HG03066 (cell line): Measurements from ENCODE around the gene MYO19.
"Not testable (repeated sequence)": the region's sequence is repeated elsewhere in the genome, so short reads cannot be mapped to it uniquely, and the experiment has no call there.

Experiments used
- ATAC-seq: cut with Tn5 transposase; IDR thresholded peaks from one replicate; pipeline ENCODE4 v1.9.1; 2021; ENCODE audit warnings: low read depth; ENCODE audit not compliant: unreplicated experiment

Gene MYO19

DNA sequence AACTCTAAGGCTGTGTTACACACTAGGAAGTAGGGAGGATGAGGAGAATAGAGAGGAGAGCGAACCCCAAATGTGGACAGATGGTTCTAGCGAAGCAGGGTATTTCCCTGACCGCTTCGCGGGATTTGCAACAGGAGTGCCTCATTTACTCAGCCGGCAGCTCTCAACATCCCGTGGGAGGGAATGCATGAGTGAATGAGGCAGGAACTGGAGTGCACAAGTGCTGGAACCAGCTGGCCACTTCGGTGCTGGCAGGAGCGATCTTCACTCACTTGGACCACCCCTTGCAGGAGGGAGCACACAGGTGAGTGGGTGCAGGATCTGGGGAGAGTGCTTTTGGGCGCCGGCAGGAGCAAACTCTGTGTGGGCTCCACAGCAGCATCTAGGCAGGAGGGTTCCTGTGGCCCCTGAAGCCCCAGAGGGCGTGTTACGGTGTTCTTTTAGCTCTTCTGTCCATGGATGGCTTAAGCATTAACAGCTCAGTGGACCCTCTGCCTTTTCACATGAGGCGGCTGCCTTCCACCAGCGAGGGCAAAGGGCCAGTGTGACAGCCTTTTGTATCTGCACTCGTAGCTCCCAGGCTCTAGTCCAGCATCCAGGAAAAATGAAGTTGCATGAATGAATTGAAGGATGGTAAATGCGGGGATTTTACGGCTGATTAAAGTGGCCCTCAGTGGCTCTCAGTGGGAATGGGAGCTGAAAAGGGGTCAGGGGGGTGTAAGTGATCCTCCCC is 65.6 kb downstream of the MYO19 start:
- ATAC-seq: no peak

DNA sequence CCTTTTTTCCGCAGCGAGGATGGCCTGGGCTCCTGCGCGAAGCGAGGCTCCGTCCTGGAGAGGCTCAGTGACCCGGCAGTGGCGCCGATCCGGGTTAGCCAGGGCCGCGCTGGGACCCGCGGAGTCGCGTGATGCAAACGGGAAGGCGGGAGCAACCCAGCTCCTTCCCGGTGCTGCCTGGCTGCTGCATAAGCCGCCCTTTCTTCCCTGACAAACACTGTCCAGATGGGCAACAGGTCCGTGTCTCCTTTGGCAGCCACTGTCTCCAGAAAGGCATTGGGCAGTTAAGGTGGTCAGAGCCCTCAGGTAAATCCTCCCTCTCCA is 69.9 kb downstream of the MYO19 start:
- ATAC-seq: no peak

GRCh38 chr17:36463916-36464764 is 70.5 kb downstream of the MYO19 start:
- ATAC-seq: no peak

GRCh38 chr17:36461330-36462110 is 73.1 kb downstream of the MYO19 start:
- ATAC-seq: no peak

DNA sequence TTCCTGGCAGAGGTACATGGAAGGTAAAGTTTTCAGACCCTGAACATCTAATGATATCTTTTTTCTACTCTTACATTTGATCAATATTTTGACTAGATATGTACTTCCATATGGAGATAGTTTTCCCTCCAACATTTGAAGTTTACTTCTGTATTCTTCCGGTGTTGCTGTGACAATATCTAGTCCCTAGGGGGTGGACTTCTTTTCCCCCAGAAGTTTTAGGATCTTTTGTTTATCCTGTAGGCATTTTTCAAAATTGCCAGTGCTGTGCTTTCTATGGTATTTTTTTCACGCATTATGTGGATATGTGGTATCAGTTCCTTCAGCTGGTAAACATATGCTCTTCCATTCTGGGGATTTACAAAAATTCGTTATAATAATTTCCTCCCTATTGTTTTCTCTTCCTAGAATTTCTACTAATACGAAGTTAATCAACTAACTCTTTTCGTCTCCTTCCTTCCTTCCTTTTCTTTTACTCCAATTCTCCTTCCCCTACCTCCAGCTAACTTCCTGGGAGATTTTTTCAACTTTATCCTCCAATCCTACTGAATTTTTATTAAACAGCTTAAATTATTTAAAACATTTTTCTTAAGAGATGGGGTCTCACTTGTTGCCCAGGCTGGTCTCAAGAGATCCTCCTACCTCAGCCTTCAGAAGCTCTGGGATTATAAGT is 74.3 kb downstream of the MYO19 start:
- no peak for ATAC-seq

- no peak for ATAC-seq
Measured at GRCh38 chr17:36459601-36460000, 75.1 kb downstream of the MYO19 start.

DNA sequence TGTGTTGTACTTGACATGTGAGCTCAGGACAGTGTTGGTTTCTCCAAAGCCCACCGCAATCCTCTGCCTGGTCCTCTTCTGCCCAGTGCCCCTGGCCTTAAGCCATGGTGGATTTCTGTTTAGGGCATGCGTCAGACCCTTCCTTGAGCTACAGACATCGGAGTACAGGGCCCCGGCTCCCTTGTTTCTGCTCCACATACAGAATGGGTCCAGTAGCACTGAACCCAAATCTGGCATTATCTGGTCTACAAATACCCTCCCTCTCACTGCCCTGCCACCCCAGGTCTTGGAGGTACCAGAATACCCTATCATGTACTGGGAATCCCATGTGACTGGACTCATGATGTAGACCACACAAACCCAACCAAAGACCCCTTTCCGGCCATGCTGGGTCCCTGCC is 75.6 kb downstream of the MYO19 start:
- ATAC-seq: no peak

DNA sequence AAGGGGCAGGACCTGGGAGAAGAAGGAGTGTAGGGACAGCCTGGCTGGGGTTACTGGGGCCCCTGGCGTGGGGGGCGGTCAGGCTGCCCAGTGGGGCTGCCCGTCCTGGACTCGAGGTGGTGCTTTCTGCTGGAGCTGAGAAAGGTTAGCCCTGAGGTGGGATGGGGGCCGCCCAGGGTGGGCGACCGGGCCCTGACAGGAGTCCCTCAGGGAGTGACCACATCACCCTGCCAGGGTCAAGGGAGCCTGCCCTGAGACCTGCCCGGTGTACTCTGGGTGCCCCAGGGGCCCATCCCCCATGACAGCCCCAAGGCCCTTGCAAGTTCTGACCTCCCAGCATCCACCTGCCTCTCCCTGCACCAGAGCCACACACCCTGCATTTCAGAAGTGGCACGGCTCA is 77.0 kb downstream of the MYO19 start:
- not testable (repeated sequence) for ATAC-seq

GRCh38 chr17:36452888-36453287 is 81.8 kb downstream of the MYO19 start:
- ATAC-seq: not testable (repeated sequence)

DNA sequence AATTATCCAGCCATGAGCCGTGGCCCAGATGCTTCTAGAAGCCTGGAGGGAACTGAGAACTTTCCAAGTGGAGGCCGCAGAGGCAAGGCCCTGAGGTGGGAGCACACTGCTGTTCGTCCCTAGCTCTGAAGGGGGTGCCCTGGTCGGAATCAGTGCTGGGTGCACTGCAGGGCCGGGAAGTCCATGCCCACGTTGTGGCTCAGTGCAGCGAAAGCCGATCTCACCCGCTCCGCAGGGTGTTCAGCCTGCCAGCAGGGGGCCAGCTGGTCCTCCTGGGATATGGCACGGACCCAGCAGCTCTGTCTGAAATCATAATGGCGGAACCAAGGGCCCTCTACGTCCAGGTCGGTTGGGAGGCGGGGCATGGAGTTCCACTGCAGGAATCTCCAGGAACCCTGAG is 84.7 kb downstream of the MYO19 start:
- not testable (repeated sequence) for ATAC-seq
